Smooth muscle cell (in vitro differentiated cells): ENCODE data around the gene CHRM2. TPM values are rescaled to one million over a fixed set of nuclear protein-coding genes. Genes with fewer than 3 reads are reported as not detected.

ENCODE experiments used
- DNase-seq: peaks from one replicate; lab custom pipeline; 2025; ENCODE audit not compliant: unreplicated experiment; lab: John Stamatoyannopoulos, UW
- H2AFZ ChIP-seq: fragments of 200-600 bp; sonication (generic); 2 replicates; pipeline ENCODE4 v1.6.0; 2016; ENCODE audit warnings: antibody characterized with exemption, low read depth, mild to moderate bottlenecking
- H3F3A ChIP-seq: fragments of 200-600 bp; sonication (generic); 2 replicates; pipeline ENCODE4 v1.6.0; 2017; ENCODE audit warnings: antibody characterized with exemption, low read depth
- H3K27ac ChIP-seq: fragments of 200-600 bp; sonication (generic); 2 replicates; pipeline ENCODE4 v1.5.1; 2016; ENCODE audit warnings: low read depth, mild to moderate bottlenecking
- H3K27me3 ChIP-seq: fragments of 200-600 bp; sonication (generic); 2 replicates; pipeline ENCODE4 v1.6.1; 2016; ENCODE audit warnings: low read depth, mild to moderate bottlenecking
- H3K36me3 ChIP-seq: fragments of 200-600 bp; sonication (generic); 2 replicates; pipeline ENCODE4 v1.5.1; 2016; ENCODE audit warnings: low read depth
- H3K4me1 ChIP-seq: fragments of 200-600 bp; sonication (generic); 2 replicates; pipeline ENCODE4 v1.5.1; 2016; ENCODE audit warnings: low read depth
- H3K4me2 ChIP-seq: fragments of 200-600 bp; sonication (generic); 2 replicates; pipeline ENCODE4 v1.6.0; 2016; ENCODE audit warnings: mild to moderate bottlenecking
- H3K4me3 ChIP-seq: fragments of 200-600 bp; sonication (generic); 2 replicates; pipeline ENCODE4 v1.5.1; 2016; ENCODE audit warnings: mild to moderate bottlenecking
- H3K79me2 ChIP-seq: fragments of 200-600 bp; sonication (generic); 2 replicates; pipeline ENCODE4 v1.6.0; 2016; ENCODE audit warnings: low read depth, mild to moderate bottlenecking
- H3K9ac ChIP-seq: fragments of 200-600 bp; sonication (generic); 2 replicates; pipeline ENCODE4 v1.6.0; 2016; ENCODE audit warnings: low read depth
- H3K9me3 ChIP-seq: fragments of 200-600 bp; sonication (generic); replicated peaks from 2 replicates; pipeline ENCODE4 v1.5.1; 2016; ENCODE audit warnings: low read depth
- H4K20me1 ChIP-seq: fragments of 200-600 bp; sonication (generic); 2 replicates; pipeline ENCODE4 v1.6.0; 2016; ENCODE audit warnings: low read depth
- CTCF ChIP-seq: fragments of 200-600 bp; sonication (generic); IDR thresholded peaks from 2 replicates; pipeline ENCODE4 v1.5.1; 2017; ENCODE audit warnings: borderline replicate concordance, mild to moderate bottlenecking, antibody characterized with exemption; ENCODE audit not compliant: insufficient read depth, poor library complexity, severe bottlenecking
- WGBS: methylation state at CpG from one replicate; pipeline ENCODE4 v1.1.7; 2016; ENCODE audit warnings: low lambda C conversion rate; 5-methylcytosine and 5-hydroxymethylcytosine counted together
- polyA plus RNA-seq: library from polyadenylated mRNA; unstranded; fragments of >200 nt; fragmentation: Nextera tagmentation; extraction: Ambion mirVana; gene quantifications from 2 replicates; pipeline ENCODE4 v1.2.1, GENCODE V29; 2016
- total RNA-seq: library from RNA; depleted of rRNA; stranded (reverse); fragments of >200 nt; gene quantifications from 2 replicates; pipeline ENCODE4 v1.2.3, GENCODE V29; 2014

Gene CHRM2
- total and polyA plus RNA-seq, 2 experiments from 2014 or later = 0.33 to 3.0 TPM

GRCh38 chr7:136940122-136940521 lies 71.7 kb downstream of the CHRM2 start:
- H3K4me1 ChIP-seq = no peaks in the 10 kb centered on the region
- H4K20me1 ChIP-seq = no peaks in the 10 kb centered on the region
- H3K27ac ChIP-seq = no peak overlapping the region
- WGBS = 7% methylated on average over 4 of the region's 4 CpGs
- H3F3A ChIP-seq = peaks cover 10% of the 10 kb centered on the region
- TF ChIP-seq CTCF = no peak
- no peaks in the 10 kb centered on the region for H3K79me2 ChIP-seq
- H3K9me3 ChIP-seq = no peaks in the 10 kb centered on the region
- no peaks in the 10 kb centered on the region for H3K27me3 ChIP-seq
- no peak overlapping the region for H3K9ac ChIP-seq
- no peak for DNase-seq
- H3K4me3 ChIP-seq = no peak overlapping the region
- H2AFZ ChIP-seq = peak overlapping the region; percentile 21
- H3K36me3 ChIP-seq = no peaks in the 10 kb centered on the region
- peak overlapping the region; percentile 14 for H3K4me2 ChIP-seq

GRCh38 chr7:136940917-136941316 lies 72.5 kb downstream of the CHRM2 start:
- peaks cover 10% of the 10 kb centered on the region for H3F3A ChIP-seq
- no peaks in the 10 kb centered on the region for H4K20me1 ChIP-seq
- no peak overlapping the region for H3K9ac ChIP-seq
- H3K27ac ChIP-seq = no peak overlapping the region
- no peaks in the 10 kb centered on the region for H3K27me3 ChIP-seq
- H3K36me3 ChIP-seq = no peaks in the 10 kb centered on the region
- no peak for DNase-seq
- H3K4me1 ChIP-seq = no peaks in the 10 kb centered on the region
- WGBS = 12% methylated on average over 1 of the region's 1 CpG
- peak overlapping the region; percentile 55 for H3K4me2 ChIP-seq
- H3K9me3 ChIP-seq = no peaks in the 10 kb centered on the region
- H2AFZ ChIP-seq = no peak overlapping the region
- TF ChIP-seq CTCF = no peak
- H3K4me3 ChIP-seq = no peak overlapping the region
- no peaks in the 10 kb centered on the region for H3K79me2 ChIP-seq

- Histone ChIP-seq H3K4me3 (no peak overlapping the region), H3K27me3 (no peaks in the 10 kb centered on the region), H2AFZ (peak overlapping the region; percentile 2), H3K4me1 (no peaks in the 10 kb centered on the region), H3K27ac (no peak overlapping the region), H3K36me3 (no peaks in the 10 kb centered on the region), H3K79me2 (no peaks in the 10 kb centered on the region), H3F3A (peaks cover 10% of the 10 kb centered on the region), H3K9me3 (no peaks in the 10 kb centered on the region), H3K4me2 (peak overlapping the region; percentile 32), H3K9ac (no peak overlapping the region), H4K20me1 (no peaks in the 10 kb centered on the region)
- DNase-seq = no peak
- WGBS = 94% methylated on average over 1 of the region's 1 CpG
- no peak for TF ChIP-seq CTCF
Observed at GRCh38 chr7:136941816-136942215, 73.4 kb downstream of the CHRM2 start.

GRCh38 chr7:136942401-136942800 lies 73.9 kb downstream of the CHRM2 start:
- DNase-seq = no peak

More at GRCh38 chr7:136942401-136942800, 73.9 kb downstream of the CHRM2 start:
- H4K20me1 ChIP-seq = no peaks in the 10 kb centered on the region
- H3K9me3 ChIP-seq = no peaks in the 10 kb centered on the region
- H3K9ac ChIP-seq = no peak overlapping the region
- H3F3A ChIP-seq = peaks cover 10% of the 10 kb centered on the region
- peak overlapping the region; percentile 32 for H3K4me2 ChIP-seq
- H3K36me3 ChIP-seq = no peaks in the 10 kb centered on the region
- no peaks in the 10 kb centered on the region for H3K79me2 ChIP-seq
- H3K4me1 ChIP-seq = no peaks in the 10 kb centered on the region
- TF ChIP-seq CTCF = no peak
- H3K27me3 ChIP-seq = no peaks in the 10 kb centered on the region
- no peak overlapping the region for H3K27ac ChIP-seq
- no peak overlapping the region for H2AFZ ChIP-seq
- H3K4me3 ChIP-seq = no peak overlapping the region
